HCT116 (cell line): ENCODE measurements around the gene RCAN2.

Experiments
- EGR1 ChIP-seq: IDR thresholded peaks from 2 replicates; pipeline ENCODE4 v1.6.1; 2012; ENCODE audit warnings: low read depth
- EZH2 ChIP-seq: fragments of 200-600 bp; sonication (generic); IDR thresholded peaks from 2 replicates; pipeline ENCODE4 v1.6.1; 2017; ENCODE audit warnings: antibody characterized with exemption, mixed run types
- EZH2phosphoT487 ChIP-seq: fragments of 200-600 bp; IDR thresholded peaks from 2 replicates; pipeline ENCODE4 v1.6.1; 2018; ENCODE audit warnings: antibody characterized with exemption, borderline replicate concordance
- POLR2A ChIP-seq: IDR thresholded peaks from 2 replicates; pipeline ENCODE4 v1.7.0; 2011; ENCODE audit warnings: borderline replicate concordance; ENCODE audit not compliant: insufficient read depth, insufficient read length; ENCODE audit errors: extremely low read depth
- POLR2AphosphoS5 ChIP-seq: IDR thresholded peaks from 2 replicates; pipeline ENCODE4 v1.6.1; 2011; ENCODE audit warnings: mild to moderate bottlenecking, low read depth, low read length, moderate library complexity
- RAD21 ChIP-seq: IDR thresholded peaks from 2 replicates; pipeline ENCODE4 v1.6.1; 2012; ENCODE audit warnings: low read depth, mild to moderate bottlenecking
- SP1 ChIP-seq: IDR thresholded peaks from 2 replicates; pipeline ENCODE4 v1.6.1; 2012; ENCODE audit warnings: low read depth
- ZNF274 ChIP-seq: fragments of 200-500 bp; sonication (Bioruptor generic); IDR thresholded peaks from 2 replicates; pipeline ENCODE4 v1.6.1; 2014; ENCODE audit warnings: mild to moderate bottlenecking, low read depth, low read length, inconsistent platforms
- TF ChIP-seq, protein P1 (sequence below): IDR thresholded peaks from 2 replicates; pipeline ENCODE4 v1.6.1; 2012
- TF ChIP-seq, protein P2 (sequence below), 3 experiments: fragments of 200-600 bp in 1 of 3; sonication (generic) in 1 of 3; IDR thresholded peaks in 2 of 3; conservative IDR thresholded peaks in 1 of 3; 2 replicates each; pipeline ENCODE4 v1.5.1; 2012 to 2017; ENCODE audit warnings: low read depth in 2 of 3, low read length in 2 of 3, antibody characterized with exemption in 1 of 3, borderline replicate concordance in 1 of 3, control low read depth in 1 of 3, mild to moderate bottlenecking in 1 of 3, mixed read lengths in 1 of 3, mixed run types in 1 of 3, moderate library complexity in 1 of 3; ENCODE audit not compliant: insufficient read depth in 1 of 3
- TF ChIP-seq, protein P3 (sequence below): IDR thresholded peaks from 2 replicates; pipeline ENCODE4 v1.6.1; 2012; ENCODE audit warnings: low read depth
- TF ChIP-seq, protein P4 (sequence below): IDR thresholded peaks from 2 replicates; pipeline ENCODE4 v1.6.1; 2011; ENCODE audit warnings: mild to moderate bottlenecking, low read length, moderate library complexity; ENCODE audit not compliant: insufficient replicate concordance; ENCODE audit errors: extremely low read depth

DNA sequence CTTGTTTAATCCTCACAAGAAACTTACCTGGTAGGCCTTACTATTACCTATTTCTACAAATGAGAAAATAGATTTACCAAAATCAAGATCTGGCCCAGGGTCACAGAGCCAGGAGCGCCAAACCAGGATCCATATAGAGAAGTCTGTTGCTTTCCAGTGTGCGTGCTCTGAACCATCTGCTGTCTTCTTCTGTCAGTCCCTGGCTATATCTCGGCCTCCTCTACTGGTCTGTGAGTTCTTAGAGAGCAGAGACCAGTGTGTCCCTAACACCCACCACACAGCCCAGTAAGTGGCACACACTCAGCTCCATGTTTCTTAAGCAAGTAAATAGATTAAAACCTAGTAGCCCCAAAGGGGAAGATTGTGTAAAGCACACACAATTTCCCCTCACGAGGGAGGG, 301.5 kb downstream of the RCAN2 start:
- TF ChIP-seq, protein P1, sequence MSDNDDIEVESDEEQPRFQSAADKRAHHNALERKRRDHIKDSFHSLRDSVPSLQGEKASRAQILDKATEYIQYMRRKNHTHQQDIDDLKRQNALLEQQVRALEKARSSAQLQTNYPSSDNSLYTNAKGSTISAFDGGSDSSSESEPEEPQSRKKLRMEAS = no peak
- TF ChIP-seq EZH2 (no peak), EGR1 (no peak), EZH2phosphoT487 (no peak), SP1 (no peak), POLR2A (no peak), ZNF274 (no peak), POLR2AphosphoS5 (no peak), RAD21 (no peak)
- TF ChIP-seq, protein P2, sequence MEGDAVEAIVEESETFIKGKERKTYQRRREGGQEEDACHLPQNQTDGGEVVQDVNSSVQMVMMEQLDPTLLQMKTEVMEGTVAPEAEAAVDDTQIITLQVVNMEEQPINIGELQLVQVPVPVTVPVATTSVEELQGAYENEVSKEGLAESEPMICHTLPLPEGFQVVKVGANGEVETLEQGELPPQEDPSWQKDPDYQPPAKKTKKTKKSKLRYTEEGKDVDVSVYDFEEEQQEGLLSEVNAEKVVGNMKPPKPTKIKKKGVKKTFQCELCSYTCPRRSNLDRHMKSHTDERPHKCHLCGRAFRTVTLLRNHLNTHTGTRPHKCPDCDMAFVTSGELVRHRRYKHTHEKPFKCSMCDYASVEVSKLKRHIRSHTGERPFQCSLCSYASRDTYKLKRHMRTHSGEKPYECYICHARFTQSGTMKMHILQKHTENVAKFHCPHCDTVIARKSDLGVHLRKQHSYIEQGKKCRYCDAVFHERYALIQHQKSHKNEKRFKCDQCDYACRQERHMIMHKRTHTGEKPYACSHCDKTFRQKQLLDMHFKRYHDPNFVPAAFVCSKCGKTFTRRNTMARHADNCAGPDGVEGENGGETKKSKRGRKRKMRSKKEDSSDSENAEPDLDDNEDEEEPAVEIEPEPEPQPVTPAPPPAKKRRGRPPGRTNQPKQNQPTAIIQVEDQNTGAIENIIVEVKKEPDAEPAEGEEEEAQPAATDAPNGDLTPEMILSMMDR (IDR thresholded peaks at IDR 0.05 in 2 of 3, conservative IDR thresholded peaks at IDR 0.05 in 1 of 3; ENCODE audit: borderline replicate concordance in 1 of 3, insufficient read depth in 1 of 3, low read depth in 2 of 3, low read length in 2 of 3) = no peak
- TF ChIP-seq, protein P3, sequence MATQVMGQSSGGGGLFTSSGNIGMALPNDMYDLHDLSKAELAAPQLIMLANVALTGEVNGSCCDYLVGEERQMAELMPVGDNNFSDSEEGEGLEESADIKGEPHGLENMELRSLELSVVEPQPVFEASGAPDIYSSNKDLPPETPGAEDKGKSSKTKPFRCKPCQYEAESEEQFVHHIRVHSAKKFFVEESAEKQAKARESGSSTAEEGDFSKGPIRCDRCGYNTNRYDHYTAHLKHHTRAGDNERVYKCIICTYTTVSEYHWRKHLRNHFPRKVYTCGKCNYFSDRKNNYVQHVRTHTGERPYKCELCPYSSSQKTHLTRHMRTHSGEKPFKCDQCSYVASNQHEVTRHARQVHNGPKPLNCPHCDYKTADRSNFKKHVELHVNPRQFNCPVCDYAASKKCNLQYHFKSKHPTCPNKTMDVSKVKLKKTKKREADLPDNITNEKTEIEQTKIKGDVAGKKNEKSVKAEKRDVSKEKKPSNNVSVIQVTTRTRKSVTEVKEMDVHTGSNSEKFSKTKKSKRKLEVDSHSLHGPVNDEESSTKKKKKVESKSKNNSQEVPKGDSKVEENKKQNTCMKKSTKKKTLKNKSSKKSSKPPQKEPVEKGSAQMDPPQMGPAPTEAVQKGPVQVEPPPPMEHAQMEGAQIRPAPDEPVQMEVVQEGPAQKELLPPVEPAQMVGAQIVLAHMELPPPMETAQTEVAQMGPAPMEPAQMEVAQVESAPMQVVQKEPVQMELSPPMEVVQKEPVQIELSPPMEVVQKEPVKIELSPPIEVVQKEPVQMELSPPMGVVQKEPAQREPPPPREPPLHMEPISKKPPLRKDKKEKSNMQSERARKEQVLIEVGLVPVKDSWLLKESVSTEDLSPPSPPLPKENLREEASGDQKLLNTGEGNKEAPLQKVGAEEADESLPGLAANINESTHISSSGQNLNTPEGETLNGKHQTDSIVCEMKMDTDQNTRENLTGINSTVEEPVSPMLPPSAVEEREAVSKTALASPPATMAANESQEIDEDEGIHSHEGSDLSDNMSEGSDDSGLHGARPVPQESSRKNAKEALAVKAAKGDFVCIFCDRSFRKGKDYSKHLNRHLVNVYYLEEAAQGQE = no peak
- TF ChIP-seq, protein P4, sequence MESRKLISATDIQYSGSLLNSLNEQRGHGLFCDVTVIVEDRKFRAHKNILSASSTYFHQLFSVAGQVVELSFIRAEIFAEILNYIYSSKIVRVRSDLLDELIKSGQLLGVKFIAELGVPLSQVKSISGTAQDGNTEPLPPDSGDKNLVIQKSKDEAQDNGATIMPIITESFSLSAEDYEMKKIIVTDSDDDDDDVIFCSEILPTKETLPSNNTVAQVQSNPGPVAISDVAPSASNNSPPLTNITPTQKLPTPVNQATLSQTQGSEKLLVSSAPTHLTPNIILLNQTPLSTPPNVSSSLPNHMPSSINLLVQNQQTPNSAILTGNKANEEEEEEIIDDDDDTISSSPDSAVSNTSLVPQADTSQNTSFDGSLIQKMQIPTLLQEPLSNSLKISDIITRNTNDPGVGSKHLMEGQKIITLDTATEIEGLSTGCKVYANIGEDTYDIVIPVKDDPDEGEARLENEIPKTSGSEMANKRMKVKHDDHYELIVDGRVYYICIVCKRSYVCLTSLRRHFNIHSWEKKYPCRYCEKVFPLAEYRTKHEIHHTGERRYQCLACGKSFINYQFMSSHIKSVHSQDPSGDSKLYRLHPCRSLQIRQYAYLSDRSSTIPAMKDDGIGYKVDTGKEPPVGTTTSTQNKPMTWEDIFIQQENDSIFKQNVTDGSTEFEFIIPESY = no peak
